ENCODE measurements around the gene RNF32. TPM values are rescaled to one million over a fixed set of nuclear protein-coding genes. Genes with fewer than 3 reads are reported as not detected.

Gene RNF32
- total RNA-seq, 1 donor: under 0.01 TPM

DNA sequence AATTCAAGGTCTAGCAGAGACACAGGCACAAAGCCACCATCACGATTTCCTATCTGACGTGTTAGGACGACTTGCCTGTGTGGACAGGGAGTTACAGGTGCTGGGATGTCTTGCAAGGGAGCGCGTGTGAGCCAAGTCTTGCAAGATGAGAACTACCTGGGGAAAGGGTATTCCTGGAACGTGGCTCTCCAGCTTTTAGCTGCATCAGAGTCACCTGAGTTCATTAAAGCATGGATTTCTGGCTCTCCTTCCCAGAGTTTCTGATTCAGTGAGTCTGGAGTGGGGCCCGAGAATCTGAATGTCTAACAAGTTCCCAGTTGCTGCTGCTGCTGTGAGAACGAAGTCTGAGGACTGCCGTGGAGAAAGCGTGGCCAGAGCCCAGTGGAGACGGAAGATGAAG is 30.0 kb upstream of the RNF32 start:
- H3K4me2 ChIP-seq (ENCODE audit: insufficient read depth, low read length): no peak overlapping the region
- H3K36me3 ChIP-seq (ENCODE audit: insufficient read depth, low read length): no peaks in the 10 kb centered on the region
- H3K4me1 ChIP-seq (ENCODE audit: insufficient read depth, low read length): no peaks in the 10 kb centered on the region
- no peak overlapping the region for H3K4me3 ChIP-seq (ENCODE audit: insufficient read depth, low read length)
- H4K20me1 ChIP-seq (ENCODE audit: insufficient read depth, low read length): no peaks in the 10 kb centered on the region
- H3K79me2 ChIP-seq (ENCODE audit: insufficient read depth, low read length): no peaks in the 10 kb centered on the region
- no peak overlapping the region for H2AFZ ChIP-seq (ENCODE audit: low read length)
- no peak overlapping the region for H3K27ac ChIP-seq (ENCODE audit: low read depth, low read length)
- TF ChIP-seq, protein P1, sequence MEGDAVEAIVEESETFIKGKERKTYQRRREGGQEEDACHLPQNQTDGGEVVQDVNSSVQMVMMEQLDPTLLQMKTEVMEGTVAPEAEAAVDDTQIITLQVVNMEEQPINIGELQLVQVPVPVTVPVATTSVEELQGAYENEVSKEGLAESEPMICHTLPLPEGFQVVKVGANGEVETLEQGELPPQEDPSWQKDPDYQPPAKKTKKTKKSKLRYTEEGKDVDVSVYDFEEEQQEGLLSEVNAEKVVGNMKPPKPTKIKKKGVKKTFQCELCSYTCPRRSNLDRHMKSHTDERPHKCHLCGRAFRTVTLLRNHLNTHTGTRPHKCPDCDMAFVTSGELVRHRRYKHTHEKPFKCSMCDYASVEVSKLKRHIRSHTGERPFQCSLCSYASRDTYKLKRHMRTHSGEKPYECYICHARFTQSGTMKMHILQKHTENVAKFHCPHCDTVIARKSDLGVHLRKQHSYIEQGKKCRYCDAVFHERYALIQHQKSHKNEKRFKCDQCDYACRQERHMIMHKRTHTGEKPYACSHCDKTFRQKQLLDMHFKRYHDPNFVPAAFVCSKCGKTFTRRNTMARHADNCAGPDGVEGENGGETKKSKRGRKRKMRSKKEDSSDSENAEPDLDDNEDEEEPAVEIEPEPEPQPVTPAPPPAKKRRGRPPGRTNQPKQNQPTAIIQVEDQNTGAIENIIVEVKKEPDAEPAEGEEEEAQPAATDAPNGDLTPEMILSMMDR (IDR thresholded peaks at IDR 0.05; ENCODE audit: extremely low read depth, low read depth, low read length): no peak
- H3K27me3 ChIP-seq (ENCODE audit: insufficient read depth, low read length): peaks cover 8% of the 10 kb centered on the region
- H3K9me3 ChIP-seq (ENCODE audit: low read depth, low read length): no peaks in the 10 kb centered on the region
- no peak for DNase-seq (ENCODE audit: insufficient read length, low spot score, missing footprints)

DNA sequence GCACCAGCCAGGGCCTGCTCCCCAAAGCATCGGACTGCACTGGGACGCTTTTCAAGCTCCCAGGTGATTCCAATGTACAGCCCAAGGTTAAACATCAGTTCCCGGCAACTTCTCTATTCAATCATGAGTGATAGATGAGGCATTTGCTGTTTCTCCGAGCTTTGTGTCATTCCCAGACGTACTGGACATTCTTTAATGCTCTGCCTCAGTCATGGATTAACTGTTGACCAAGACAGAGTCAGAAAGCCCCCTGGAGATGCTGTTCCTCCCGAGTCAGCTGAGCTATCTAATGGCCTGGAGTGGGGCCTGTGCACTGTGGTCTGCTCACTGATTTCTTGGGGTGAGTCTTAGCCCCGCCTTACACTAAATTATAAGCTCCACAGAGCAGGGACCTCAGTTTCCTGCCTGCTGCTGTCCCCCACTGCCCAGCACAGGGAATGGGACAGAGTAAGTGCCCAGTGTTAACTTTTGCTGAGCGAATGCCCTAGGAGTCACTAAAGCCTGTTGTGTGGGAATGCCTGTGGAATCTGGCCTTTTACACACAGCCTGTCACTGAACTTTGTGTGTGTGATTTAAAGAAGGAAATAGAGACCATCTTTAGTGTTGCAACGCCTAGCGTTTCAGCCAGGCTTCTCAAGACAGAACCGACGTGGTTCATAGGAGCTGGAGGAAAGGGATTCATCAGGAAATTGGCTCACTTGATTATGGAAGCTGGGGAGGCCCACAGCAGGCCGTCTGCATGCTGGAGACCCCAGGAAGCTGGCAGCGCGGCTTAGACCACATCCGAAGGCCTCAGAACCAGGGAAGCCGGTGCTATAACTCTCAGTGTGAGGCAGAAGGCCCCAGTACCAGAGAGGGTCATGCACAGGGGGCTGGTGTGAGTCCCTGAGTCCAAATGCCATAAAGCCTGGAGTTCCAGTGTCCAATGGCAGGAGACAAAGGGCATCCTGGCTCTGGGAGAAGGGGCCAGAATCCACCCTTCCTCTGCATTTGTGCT is 29.3 kb upstream of the RNF32 start:
- no peaks in the 10 kb centered on the region for H3K4me1 ChIP-seq (ENCODE audit: insufficient read depth, low read length)
- no peaks in the 10 kb centered on the region for H3K36me3 ChIP-seq (ENCODE audit: insufficient read depth, low read length)
- no peak overlapping the region for H3K27ac ChIP-seq (ENCODE audit: low read depth, low read length)
- no peaks in the 10 kb centered on the region for H3K9me3 ChIP-seq (ENCODE audit: low read depth, low read length)
- H4K20me1 ChIP-seq (ENCODE audit: insufficient read depth, low read length): no peaks in the 10 kb centered on the region
- peak; percentile 55 for DNase-seq (ENCODE audit: insufficient read length, low spot score, missing footprints)
- H3K4me3 ChIP-seq (ENCODE audit: insufficient read depth, low read length): no peak overlapping the region
- TF ChIP-seq, protein P1 (IDR thresholded peaks at IDR 0.05; ENCODE audit: extremely low read depth, low read depth, low read length): no peak
- peaks cover 15% of the 10 kb centered on the region for H3K27me3 ChIP-seq (ENCODE audit: insufficient read depth, low read length)
- no peak overlapping the region for H3K4me2 ChIP-seq (ENCODE audit: insufficient read depth, low read length)
- no peak overlapping the region for H2AFZ ChIP-seq (ENCODE audit: low read length)
- H3K79me2 ChIP-seq (ENCODE audit: insufficient read depth, low read length): no peaks in the 10 kb centered on the region

DNA sequence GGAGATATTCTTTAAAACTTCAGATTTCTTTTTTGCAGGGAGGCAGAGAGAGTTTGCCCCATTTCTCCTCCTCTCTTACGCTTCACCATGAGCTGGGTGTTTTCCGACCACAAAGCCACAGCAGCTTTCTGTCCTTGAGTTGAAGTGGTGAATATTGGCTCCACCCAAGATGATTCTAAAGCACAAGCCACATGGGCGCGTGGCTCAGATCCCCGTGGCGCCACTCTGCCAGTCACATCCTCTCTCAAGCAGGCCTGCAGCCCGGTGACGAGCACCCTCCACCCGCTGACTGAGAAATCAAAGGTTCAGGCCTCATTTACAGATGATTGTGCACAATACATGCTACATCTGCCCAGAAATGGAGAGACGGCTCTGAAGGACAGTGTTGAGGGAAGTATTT is 27.6 kb upstream of the RNF32 start:
- TF ChIP-seq, protein P1 (IDR thresholded peaks at IDR 0.05; ENCODE audit: extremely low read depth, low read depth, low read length): no peak
- Histone ChIP-seq H3K36me3 (ENCODE audit: insufficient read depth, low read length) (no peaks in the 10 kb centered on the region), H3K4me3 (ENCODE audit: insufficient read depth, low read length) (no peak overlapping the region), H3K27ac (ENCODE audit: low read depth, low read length) (no peak overlapping the region), H3K79me2 (ENCODE audit: insufficient read depth, low read length) (no peaks in the 10 kb centered on the region), H3K27me3 (ENCODE audit: insufficient read depth, low read length) (peaks cover 24% of the 10 kb centered on the region), H2AFZ (ENCODE audit: low read length) (no peak overlapping the region), H4K20me1 (ENCODE audit: insufficient read depth, low read length) (no peaks in the 10 kb centered on the region), H3K9me3 (ENCODE audit: low read depth, low read length) (no peaks in the 10 kb centered on the region), H3K4me1 (ENCODE audit: insufficient read depth, low read length) (no peaks in the 10 kb centered on the region), H3K4me2 (ENCODE audit: insufficient read depth, low read length) (no peak overlapping the region)
- DNase-seq (ENCODE audit: insufficient read length, low spot score, missing footprints): no peak
